AG09319 (cell line): Measurements from ENCODE around the gene SPOPL.

ENCODE experiments used
- DNase-seq: peaks from one replicate; pipeline ENCODE4 v3.0.0-alpha.2; 2010; ENCODE audit warnings: low read depth; ENCODE audit errors: extremely low read depth
- TF ChIP-seq, protein P1 (sequence below): IDR thresholded peaks from 2 replicates; pipeline ENCODE4 v1.5.1; 2011; ENCODE audit warnings: low read depth, mild to moderate bottlenecking, inconsistent platforms, low read length, moderate library complexity

SPOPL gene

DNA sequence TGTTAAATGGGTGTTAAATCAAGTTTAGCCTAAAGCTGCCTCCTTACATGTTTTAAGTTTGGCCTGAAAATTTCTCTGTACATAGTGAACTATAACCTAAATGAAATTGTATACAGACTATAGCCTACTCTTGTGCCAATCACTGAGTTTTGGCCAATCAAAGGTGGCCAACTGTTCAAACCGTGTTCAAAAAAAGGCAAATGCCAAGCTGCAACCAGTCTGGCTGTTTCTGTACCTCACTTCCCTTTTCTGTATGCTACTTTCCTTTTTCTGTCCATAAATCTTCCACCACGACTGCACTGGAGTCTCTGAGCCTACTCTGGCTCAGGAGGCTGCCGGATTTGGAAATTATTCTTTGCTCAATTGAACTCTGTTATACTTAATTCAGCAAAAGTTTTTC, 121.0 kb downstream of the SPOPL start:
- TF ChIP-seq, protein P1, sequence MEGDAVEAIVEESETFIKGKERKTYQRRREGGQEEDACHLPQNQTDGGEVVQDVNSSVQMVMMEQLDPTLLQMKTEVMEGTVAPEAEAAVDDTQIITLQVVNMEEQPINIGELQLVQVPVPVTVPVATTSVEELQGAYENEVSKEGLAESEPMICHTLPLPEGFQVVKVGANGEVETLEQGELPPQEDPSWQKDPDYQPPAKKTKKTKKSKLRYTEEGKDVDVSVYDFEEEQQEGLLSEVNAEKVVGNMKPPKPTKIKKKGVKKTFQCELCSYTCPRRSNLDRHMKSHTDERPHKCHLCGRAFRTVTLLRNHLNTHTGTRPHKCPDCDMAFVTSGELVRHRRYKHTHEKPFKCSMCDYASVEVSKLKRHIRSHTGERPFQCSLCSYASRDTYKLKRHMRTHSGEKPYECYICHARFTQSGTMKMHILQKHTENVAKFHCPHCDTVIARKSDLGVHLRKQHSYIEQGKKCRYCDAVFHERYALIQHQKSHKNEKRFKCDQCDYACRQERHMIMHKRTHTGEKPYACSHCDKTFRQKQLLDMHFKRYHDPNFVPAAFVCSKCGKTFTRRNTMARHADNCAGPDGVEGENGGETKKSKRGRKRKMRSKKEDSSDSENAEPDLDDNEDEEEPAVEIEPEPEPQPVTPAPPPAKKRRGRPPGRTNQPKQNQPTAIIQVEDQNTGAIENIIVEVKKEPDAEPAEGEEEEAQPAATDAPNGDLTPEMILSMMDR: no peak
- DNase-seq: no peak
